SK-N-MC (cell line): ENCODE results near the gene LTA4H.
A peak's percentile ranks its signal among the peaks of the same experiment; 100 is the strongest.

Source experiments
- DNase-seq: peaks from one replicate; pipeline ENCODE4 v3.0.0-alpha.2; 2011; ENCODE audit warnings: low read depth, low spot score
- H3K27ac ChIP-seq: fragments of 200-600 bp; sonication (generic); 2 replicates; pipeline ENCODE4 v1.5.1; 2016; ENCODE audit warnings: mixed run types
- H3K36me3 ChIP-seq: fragments of 200-600 bp; sonication (generic); 2 replicates; pipeline ENCODE4 v1.6.1; 2017; ENCODE audit warnings: antibody characterized with exemption, low read length, mixed read lengths; ENCODE audit not compliant: insufficient read depth
- H3K4me3 ChIP-seq: fragments of 200-600 bp; sonication (generic); 2 replicates; pipeline ENCODE4 v1.5.1; 2016
- H3K9ac ChIP-seq: fragments of 200-600 bp; sonication (generic); 2 replicates; pipeline ENCODE4 v1.8.0; 2017; ENCODE audit warnings: mixed run types, mixed read lengths; ENCODE audit not compliant: insufficient read length
- H3K9me3 ChIP-seq: fragments of 200-600 bp; sonication (generic); 2 replicates; pipeline ENCODE4 v1.6.1; 2017; ENCODE audit warnings: low read depth, mild to moderate bottlenecking, antibody characterized with exemption, low read length, moderate library complexity, mixed read lengths
- EZH2 ChIP-seq: fragments of 200-600 bp; sonication (generic); IDR thresholded peaks from one replicate; pipeline ENCODE4 v1.6.1; 2017; ENCODE audit warnings: antibody characterized with exemption
- FOXP2 ChIP-seq: optimal IDR thresholded peaks from 2 replicates; pipeline ENCODE3; 2011; ENCODE audit warnings: mild to moderate bottlenecking, moderate library complexity; ENCODE audit not compliant: insufficient read depth; ENCODE audit errors: extremely low read length, control extremely low read depth
- POLR2AphosphoS5 ChIP-seq: IDR thresholded peaks from 2 replicates; pipeline ENCODE4 v1.6.1; 2012; ENCODE audit warnings: mild to moderate bottlenecking, low read depth, low read length, borderline replicate concordance

Gene LTA4H

GRCh38 chr12:96063046-96063445 lies 27.7 kb upstream of the LTA4H start:
- TF ChIP-seq FOXP2 (no peak), EZH2 (no peak), POLR2AphosphoS5 (no peak)
- no peak overlapping the region for H3K4me3 ChIP-seq
- H3K9ac ChIP-seq = no peak overlapping the region
- peak; percentile 22 for DNase-seq
- no peak overlapping the region for H3K27ac ChIP-seq
- H3K36me3 ChIP-seq = no peaks in the 10 kb centered on the region
- no peaks in the 10 kb centered on the region for H3K9me3 ChIP-seq

GRCh38 chr12:96061864-96062453 lies 26.6 kb upstream of the LTA4H start:
- Histone ChIP-seq H3K4me3 (no peak overlapping the region), H3K9me3 (no peaks in the 10 kb centered on the region), H3K27ac (no peak overlapping the region), H3K9ac (no peak overlapping the region), H3K36me3 (no peaks in the 10 kb centered on the region)
- TF ChIP-seq FOXP2 = no peak
- TF ChIP-seq EZH2 = no peak
- no peak for TF ChIP-seq POLR2AphosphoS5
- peak; percentile 47 for DNase-seq

DNA sequence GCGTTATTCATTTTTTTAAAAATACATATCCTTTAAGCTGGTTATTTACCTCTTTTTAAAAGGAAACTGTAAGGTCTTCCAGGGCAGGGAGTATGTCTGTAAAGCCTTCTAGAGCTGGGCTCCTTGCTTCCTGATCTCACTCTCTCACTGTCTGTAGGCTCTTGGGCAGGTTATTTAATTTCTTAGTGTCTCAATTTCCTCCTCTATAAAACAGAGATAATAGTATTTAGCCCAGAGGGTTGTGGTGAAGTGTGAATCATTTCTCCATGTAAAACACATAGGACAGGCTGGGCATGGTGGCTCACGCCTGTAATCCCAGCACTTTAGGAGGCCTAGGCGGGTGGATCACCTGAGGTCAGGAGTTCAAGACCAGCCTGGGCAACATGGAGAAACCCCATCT lies 25.9 kb upstream of the LTA4H start:
- no peak for TF ChIP-seq EZH2
- TF ChIP-seq FOXP2 = no peak
- TF ChIP-seq POLR2AphosphoS5 = no peak
- Histone ChIP-seq H3K9ac (no peak overlapping the region), H3K27ac (no peak overlapping the region), H3K36me3 (no peaks in the 10 kb centered on the region), H3K9me3 (no peaks in the 10 kb centered on the region), H3K4me3 (no peak overlapping the region)
- no peak for DNase-seq

GRCh38 chr12:96060041-96060440 lies 24.7 kb upstream of the LTA4H start:
- TF ChIP-seq FOXP2 (no peak), EZH2 (no peak), POLR2AphosphoS5 (no peak)
- DNase-seq = no peak
- no peaks in the 10 kb centered on the region for H3K36me3 ChIP-seq
- H3K4me3 ChIP-seq = no peak overlapping the region
- no peaks in the 10 kb centered on the region for H3K9me3 ChIP-seq
- H3K9ac ChIP-seq = no peak overlapping the region
- H3K27ac ChIP-seq = no peak overlapping the region

- Histone ChIP-seq H3K9ac (no peak overlapping the region), H3K9me3 (no peaks in the 10 kb centered on the region), H3K4me3 (no peak overlapping the region), H3K27ac (no peak overlapping the region), H3K36me3 (no peaks in the 10 kb centered on the region)
- TF ChIP-seq POLR2AphosphoS5 (no peak), FOXP2 (no peak), EZH2 (no peak)
- no peak for DNase-seq
Observed at GRCh38 chr12:96057986-96058553, 22.7 kb upstream of the LTA4H start.

- Histone ChIP-seq H3K36me3 (no peaks in the 10 kb centered on the region), H3K4me3 (no peak overlapping the region), H3K9me3 (no peaks in the 10 kb centered on the region), H3K9ac (no peak overlapping the region), H3K27ac (no peak overlapping the region)
- TF ChIP-seq EZH2 = no peak
- TF ChIP-seq POLR2AphosphoS5 = no peak
- no peak for TF ChIP-seq FOXP2
- no peak for DNase-seq
Observed at GRCh38 chr12:96056646-96057455, 21.5 kb upstream of the LTA4H start.

- no peak overlapping the region for H3K9ac ChIP-seq
- H3K36me3 ChIP-seq = no peaks in the 10 kb centered on the region
- TF ChIP-seq FOXP2 (no peak), EZH2 (no peak)
- no peak overlapping the region for H3K27ac ChIP-seq
- no peak overlapping the region for H3K4me3 ChIP-seq
- H3K9me3 ChIP-seq = no peaks in the 10 kb centered on the region
- no peak for DNase-seq
Observed at GRCh38 chr12:96054244-96054610, 18.8 kb upstream of the LTA4H start.

GRCh38 chr12:96053476-96054243 lies 18.3 kb upstream of the LTA4H start:
- no peak for TF ChIP-seq FOXP2
- no peak for TF ChIP-seq EZH2
- TF ChIP-seq POLR2AphosphoS5 = no peak
- no peaks in the 10 kb centered on the region for H3K36me3 ChIP-seq
- H3K4me3 ChIP-seq = no peak overlapping the region
- H3K27ac ChIP-seq = no peak overlapping the region
- no peak overlapping the region for H3K9ac ChIP-seq
- DNase-seq = no peak
- H3K9me3 ChIP-seq = no peaks in the 10 kb centered on the region
